Stimulated activated CD8-positive, alpha-beta memory T cell treated with anti-CD3 and anti-CD28 coated beads, Interleukin-7, amount 100 ng/mL, for 24 hours (primary cell): ENCODE measurements around the gene CYYR1.

Experiments
- DNase-seq: peaks from one replicate; pipeline ENCODE4 v3.0.0-alpha.2; 2020; ENCODE audit warnings: low read depth

Gene CYYR1

DNA sequence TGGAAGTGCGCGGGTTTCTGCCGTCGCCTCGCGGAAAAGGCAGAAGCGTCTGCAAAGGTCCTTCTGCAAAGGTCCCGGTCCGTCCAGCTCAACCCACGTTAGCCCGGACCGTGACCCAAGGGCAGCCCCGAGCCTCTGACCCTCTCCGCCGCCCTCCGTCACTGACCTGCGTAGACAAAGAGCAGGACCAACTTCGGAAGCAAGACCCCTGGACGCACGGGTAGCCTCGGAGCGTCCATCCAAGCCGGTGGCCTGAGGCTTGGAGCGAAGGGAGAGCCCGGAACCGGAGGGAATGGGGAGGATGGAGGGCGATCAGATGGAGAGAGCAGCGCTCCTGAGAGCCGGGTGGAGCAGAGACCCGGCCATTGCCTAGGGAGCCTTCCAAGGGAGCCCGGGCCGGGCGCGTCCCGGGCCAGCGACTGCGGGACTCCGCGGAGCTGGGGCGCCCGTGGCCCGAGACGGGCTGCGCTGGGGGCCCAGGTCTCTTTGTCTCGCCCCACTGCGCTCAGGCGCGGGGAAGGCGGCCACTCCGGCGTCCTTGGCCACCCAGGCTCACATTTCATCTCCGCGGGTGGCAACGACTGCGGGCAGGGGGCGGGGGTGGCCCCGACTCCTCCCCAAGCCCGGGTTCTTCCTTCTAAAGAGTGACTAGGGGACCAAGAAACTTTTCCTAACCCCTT lies at the start of gene CYYR1:
CYYR1 (minus strand) TSS at position 585 of the 680 bp plus-strand sequence; CDS start at position 239, 346 bp downstream.
- DNase-seq: no peak

DNA sequence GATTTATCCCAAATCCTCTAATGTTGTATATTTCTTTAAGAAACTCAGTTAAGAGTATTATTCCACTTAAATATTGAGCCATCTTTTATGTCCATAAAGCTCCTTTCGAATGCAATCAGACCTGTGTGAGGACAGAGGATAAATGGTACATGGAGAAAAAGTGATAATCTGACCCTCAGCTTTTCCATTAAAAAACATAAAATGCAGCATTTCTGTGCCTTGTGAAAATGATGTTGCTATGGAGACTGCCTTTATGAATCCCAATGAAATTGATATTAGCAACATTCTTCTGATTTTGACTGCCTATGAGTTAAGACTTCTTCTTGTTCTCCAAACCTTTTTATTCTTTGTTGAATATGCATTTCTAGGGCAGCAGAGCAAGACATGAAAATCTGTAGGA lies 44.1 kb upstream of the CYYR1 start:
- no peak for DNase-seq

DNA sequence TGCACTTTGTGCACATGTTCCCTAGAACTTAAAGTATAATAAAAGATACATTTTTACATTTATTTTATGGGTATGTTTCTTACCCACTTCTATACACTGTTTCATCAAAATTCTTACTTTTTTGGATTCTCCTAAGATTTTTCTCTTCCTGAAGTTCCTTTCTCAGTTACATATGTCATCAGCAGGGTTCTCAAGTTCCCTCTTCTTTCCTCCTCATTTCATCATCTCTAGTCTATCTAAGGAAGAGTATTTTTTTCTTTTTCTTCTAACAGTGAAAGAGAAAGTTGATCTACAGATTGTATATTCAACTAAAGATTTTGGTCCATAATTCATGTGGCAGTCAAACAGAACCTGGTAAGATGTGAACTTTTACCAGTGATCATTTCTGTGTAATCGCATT lies 41.2 kb upstream of the CYYR1 start:
- DNase-seq: no peak

DNA sequence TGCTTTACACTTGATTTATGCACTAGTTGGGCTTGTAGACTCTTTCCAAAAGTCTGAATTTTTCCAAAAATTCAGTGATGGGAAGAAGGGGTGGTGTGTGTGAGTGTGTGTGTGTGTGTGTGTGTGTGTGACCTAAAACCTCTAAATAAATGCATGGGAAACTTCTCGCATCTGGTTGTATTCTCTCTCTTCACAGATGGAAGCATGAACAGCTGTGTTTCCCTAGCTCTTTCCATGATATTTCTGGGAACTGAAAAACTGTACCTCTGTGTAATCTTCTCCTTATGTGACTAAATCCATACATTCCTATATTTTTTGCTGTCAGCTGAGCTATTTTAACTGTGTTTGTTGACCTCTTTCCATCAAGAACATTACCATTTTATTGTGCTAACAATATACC lies 26.2 kb upstream of the CYYR1 start:
- DNase-seq: no peak

DNA sequence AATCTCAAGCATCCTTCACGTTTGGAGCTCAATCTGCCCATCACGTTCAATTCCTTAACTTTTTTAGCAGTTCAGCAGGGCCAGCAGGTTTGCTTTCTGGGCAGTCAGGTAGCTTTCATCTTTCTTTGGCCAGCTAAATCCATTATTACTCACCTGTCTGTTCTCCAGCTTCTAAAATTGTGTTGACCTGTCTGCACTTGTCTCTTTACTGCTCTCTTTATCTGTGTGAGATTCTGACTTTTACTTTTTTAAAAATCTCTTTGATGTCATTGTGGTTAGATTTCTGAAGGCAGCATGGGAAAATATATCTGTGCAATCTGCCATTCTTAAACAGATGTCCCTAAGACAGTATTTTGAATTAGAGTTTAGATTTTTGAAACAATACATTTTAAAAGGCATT lies 24.9 kb upstream of the CYYR1 start:
- no peak for DNase-seq

DNA sequence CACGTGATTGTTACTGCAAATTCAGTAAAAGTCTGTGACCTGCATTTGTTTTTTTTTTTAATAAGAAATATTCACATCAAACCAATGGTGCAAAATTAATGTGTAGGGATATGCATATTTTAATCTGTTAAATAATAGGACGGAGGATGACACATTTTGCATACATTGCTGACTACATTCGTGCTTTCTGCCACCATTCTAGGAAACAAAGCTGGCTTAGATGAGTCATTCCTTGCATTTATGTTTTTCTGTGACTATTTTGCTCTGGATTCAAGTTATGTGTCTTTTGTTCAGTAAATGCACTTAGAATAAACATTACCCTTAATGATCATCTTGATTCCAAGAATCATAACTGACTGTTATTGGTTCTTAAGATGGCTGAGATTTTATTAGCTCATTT lies 23.9 kb upstream of the CYYR1 start:
- DNase-seq: no peak

DNA sequence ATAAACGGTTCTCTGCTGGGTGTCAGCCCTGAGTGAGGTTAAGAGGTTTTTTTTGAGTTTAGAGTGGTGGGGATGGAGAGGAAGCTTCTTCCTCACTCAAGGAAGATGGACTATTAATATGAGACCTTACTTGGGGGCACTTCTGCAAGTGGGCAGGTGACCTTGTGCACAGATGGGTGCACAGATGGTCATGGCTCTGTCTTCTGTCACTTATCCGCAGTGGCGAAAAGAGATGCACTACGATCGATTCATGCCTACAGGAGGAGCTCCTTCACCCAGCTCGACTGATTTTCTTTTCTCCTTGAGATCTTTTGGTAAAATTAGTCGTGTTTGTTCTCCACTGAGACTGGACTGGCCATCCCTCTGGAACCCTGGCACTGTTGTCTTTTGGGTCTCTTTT lies 22.9 kb upstream of the CYYR1 start:
- DNase-seq: no peak

DNA sequence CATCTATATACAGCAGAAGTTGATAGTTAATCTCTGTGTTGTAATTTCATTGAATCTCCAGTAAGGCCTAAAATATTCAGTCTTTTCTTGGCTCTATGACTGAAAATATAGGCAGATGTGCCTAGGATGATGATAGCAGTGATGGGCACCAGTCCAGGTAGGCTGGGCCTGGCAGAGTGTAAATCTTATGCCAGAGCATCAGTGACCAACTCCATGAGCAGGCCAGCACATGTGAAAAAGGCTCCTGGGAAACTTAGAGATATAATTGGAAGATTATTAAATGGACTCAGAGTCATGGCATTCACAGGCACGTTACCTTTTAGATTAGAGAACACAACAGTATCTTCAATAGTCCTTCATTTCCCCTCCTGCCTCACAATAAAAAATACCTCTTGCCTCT lies 20.7 kb upstream of the CYYR1 start:
- DNase-seq: no peak

DNA sequence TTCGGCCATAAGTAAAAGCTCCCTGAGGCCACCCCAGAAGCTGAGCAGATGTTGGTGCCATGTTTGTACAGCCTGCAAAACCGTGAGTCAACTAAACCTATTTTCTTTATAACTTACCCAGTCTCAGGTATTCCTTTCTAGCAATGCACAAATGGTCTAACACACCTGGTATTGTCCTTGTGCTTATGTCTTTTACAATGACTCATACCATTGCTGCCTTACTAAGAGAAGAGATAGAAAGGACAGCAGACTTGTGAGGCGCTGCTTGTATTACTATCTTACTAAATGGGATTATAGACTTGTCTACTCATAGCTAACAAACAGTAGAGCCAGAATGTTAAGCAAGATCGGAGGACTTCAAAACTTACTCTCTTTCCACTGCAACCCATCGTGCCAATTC lies 18.5 kb upstream of the CYYR1 start:
- no peak for DNase-seq

DNA sequence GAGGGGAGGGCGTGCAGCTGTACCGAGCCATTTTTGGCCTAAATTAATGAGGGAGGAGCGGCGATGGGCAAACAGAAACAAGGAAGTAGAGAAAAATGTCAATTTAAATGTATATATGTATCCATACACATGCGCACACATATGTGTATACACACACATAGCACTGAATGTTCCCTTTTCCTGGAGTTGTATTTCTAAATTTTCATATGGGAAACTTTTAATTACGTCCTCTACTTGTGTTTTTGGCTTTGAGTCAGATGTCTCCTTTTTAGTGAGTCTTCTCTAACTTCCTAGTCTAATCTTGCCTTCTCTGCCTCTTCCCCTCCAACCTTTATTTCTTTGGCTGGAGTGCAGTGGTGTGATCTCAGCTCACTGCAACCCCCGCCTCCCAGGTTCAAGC lies 15.4 kb upstream of the CYYR1 start:
- DNase-seq: no peak

DNA sequence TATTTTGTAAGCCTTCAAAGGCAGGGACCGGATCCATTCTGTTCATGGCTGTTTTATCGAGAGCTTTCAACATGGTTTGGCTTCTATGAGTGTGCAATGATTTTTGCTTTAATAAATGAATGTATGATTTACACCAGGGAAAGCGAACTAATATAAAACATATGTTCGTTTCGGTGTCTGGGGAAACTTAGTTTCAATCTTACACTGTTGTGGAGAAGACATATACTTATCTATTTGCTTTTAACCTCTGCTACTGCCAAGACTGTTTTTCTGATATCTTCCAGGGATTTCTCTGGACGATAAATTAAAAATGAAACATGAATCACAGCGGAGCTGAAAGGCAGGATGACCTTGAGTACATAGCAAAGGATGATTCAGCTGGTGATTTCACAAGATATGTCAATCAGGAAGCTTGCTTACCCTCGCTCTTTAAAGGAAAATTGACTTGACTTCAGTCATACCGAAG lies 14.7 kb upstream of the CYYR1 start:
- DNase-seq: no peak

DNA sequence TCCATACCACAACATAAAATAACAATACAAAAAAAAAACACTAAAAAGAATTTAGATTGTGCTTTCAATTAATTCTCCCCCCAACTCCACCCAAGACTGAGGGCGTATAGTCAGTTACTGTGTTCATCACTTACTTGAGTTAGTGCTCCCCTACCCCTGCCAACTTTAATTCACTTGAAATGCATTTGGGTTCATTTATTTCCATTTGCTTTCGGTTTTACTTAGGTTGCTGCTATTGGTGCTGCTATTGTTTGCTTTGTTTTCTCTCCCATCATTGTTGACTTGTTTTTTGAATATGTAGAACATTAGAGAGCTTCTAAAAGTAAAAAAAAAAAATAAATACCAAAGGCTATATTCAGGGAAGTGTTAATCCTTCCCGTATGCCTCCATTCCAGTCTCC lies 10.7 kb upstream of the CYYR1 start:
- no peak for DNase-seq

DNA sequence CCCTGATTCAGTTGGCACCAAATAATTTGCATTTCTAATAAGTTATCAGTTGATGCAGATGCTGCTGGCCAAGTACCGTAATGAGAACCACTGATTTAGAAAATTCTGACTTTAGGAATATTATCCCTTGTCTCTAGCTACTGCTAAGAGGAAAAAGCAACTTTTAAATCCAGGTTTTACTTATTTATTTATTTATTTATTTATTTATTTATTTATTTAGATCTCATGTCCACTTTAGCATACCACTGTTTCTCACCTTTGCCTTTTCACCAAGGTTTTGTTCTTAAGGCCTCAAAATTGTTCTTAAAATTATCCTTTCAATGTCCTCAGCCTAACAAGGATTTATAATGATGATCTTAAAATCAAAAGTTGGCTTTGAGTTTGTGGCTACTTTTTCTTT lies 8.7 kb upstream of the CYYR1 start:
- no peak for DNase-seq

DNA sequence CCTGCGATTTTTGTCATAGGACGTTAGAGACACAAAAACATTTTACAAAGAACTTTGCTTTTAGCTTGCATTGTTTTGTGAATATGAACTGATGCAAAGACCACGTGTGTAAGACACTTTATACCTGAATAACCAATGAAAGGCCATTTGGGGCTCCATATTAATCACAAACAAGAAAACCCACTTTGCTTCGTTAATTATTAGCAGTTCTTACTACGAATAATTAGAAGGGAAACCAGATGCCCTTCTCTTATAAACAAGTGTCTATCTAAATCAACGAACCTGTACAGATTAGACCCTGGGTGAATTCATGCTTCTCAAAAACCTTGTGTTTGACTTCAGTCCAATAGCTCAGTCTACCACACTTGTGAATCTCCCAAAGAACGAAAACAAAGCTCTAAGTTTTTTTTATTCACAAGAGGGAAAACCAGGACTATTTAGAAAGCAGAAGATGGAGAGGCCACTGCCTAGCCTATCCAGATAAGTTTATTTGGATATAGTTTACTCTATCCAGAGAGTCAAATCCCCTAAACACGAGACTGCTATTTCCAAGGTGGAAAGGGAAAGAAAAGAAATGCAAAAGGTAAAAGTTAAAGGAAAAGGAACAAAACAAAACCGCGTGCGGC lies 897 bp downstream of the CYYR1 start:
- DNase-seq: no peak

DNA sequence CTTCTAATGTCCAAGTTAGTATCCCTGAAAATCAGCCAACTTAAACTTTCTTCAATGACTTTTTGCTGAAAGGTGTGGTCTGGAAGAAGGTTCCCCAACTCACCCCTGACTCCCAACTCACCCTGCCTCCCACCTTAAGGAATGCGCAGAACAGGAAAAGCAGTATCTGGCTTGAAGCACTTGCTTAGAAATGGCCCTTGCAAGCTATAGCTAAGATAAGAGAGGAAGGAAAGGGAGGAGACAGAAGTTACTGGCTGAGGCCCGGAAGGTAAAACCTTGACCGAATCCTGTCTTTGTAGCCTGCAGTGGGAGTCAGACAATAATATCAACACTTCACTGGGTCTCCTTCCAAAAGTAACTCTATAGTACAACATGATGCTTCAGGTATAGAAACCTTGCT lies 2.9 kb downstream of the CYYR1 start:
- no peak for DNase-seq

DNA sequence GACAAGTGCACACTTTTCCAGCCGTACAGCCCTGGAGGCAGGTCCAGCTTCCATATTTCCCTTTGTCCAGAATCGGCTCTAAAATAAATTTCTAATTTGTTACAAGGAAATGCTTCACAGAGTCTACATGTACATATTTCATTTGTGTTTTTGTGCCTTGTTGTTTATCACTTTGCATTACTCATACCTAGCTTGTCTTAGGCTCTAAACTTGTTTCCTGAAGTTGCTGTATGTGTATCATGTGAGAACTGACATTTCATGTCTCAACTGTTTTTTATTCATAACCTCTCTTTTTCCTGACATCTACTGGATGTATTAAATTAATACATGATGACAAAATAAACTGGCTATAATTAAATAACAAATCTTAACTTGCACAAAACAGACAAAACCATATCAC lies 7.5 kb downstream of the CYYR1 start:
- no peak for DNase-seq

DNA sequence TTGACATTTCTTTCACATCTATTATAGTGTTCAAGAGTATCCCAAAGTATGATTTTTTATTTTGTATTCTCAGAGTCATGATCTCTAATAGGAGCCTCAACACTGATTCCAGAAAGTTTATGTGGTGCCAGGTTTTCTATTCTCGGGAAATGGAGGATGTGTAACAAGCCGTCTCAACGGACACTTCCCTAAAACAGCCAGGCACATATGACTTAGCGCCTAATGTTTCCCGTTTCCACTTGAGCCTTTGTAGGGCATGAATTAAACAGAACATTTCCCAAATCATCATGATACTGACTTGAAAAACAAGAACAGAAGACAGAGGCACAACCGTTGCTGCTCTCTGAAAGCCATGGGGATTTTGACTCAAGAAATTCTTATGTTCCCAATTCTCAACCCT lies 8.0 kb downstream of the CYYR1 start:
- no peak for DNase-seq

DNA sequence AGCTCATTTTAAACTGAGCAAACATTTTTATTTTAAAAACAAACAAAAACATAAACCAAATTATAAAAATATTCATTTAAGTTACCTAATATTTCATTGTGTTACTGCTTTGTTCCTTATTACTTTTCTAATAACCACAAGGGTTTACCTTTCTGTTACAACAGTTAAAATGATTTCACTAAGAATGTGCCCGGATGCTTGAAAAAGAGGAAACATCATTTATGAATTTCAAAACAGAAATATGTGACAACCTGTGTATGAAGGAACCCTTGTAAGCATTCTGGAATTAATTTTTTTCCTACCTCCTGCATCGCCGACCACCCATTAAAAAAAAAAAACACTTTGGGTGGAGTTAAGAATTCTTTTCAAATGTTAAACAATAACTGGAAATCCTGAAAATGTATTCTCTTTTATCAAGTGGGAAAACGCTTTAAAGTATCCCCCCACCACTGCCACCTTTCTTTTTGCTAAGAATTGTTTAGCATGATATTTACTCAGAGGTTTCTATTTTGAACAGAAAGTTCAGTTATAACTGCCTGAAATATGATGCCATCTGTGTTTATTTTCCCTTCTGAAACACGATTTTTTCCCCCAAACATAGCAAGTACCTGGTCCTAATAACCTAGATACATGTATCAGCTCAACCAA lies 9.1 kb downstream of the CYYR1 start:
- no peak for DNase-seq

DNA sequence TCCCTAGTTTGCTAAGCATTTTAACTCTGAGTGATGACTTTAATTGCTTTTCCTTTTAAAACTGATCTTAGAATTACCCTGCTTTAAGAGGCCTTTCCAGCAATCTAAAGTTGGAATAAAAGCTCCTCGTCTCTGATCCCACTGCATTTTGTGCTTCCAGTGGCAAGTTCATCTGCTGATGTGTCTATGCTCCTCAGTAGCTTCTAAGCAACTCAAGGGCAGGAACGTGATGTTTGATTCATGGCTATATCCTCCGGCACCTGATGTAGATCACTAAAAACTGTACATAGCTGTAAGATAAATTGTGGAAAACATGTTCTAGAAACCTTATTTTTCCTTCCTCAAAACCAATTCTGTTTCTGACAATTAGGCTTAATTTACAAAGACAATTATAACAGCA lies 12.5 kb downstream of the CYYR1 start:
- DNase-seq: no peak

DNA sequence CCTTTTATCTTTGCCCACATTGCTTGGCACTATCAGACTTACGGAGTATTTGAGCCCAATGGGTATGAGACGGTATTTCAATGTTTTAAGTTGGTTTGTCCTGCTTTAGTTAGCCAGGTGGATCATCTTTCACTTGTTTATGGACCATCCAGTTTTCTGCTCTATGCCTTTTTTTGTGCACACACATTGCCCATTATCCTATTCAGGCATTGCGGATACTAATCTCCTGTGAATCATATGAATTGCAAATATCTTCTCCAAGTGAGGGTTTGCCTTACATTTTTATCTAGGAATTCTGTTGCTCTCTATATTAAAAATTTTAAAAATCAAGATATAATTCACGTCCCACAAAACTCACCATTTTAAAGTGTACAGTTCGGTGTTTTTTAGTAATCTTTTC lies 14.0 kb downstream of the CYYR1 start:
- no peak for DNase-seq

DNA sequence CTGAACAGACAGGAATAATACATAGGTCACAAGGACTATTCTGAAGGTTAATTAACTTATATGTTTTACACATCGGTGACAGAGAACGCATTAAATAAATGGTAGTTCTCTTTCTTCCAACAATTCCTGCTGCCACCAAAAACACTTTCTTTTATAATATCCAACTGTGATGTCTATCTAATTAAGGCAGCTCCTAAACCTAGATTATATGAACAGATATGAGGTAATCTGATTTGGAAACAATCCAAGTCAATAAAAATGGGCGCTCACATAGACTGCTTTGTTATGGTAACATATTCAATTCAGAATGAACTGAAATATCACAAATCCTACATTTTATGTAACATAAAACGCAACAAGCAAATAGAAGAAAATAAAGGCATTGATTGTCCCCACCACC lies 16.0 kb downstream of the CYYR1 start:
- DNase-seq: no peak

DNA sequence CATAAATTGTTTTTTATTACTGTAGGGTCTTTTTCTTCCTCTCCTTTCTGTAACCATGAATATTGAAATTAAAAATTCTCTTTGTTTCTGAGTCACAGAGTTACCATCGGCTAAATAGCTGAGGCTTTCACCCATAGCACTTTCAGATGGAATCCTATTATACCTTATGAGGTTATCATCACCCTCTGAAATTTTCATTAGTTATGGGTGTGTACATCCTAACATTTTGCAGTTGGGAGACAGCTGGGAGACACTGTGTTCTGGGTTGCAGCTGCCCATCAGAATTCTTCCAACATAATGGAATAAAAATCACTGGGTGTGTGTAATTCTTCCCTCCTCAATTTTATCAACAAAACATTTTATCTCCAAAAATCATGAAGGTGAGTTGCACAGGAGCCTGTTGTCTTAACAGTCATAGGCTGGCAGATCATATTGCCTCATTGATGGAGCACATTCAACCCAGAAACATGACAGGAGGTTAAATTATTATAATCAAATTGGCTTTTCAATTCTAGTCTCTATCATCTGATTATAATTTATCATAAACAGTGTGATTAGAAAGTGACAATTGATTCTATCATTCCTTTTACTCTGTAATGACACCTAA lies 17.4 kb downstream of the CYYR1 start:
- no peak for DNase-seq

DNA sequence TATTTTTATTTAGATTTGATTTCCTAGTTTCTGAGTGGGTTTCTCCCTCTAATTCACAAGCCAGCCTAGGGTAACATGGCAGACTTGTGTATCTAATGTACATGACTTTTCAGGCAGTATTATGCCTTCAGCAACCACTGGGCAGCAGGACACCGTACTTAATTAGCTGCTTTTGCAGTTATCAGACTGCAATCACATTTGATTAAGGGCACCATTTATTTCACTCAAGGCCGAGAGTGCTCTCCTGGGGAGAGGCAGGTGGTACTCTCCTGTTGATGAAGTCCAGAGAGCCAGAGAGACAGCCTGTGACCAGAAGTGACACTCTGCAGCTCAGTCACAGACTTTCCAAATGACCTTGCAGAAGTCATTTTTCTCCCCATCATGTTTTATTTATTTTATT lies 18.7 kb downstream of the CYYR1 start:
- no peak for DNase-seq
